Transverse colon (tissue), 4 donors: ENCODE data around the gene RAB11FIP3. TPM values are rescaled to one million over a fixed set of nuclear protein-coding genes. Genes with fewer than 3 reads are reported as not detected.

ENCODE experiments used
- DNase-seq: peaks from one replicate; pipeline ENCODE4 v3.0.0-alpha.2; 2019
- H3K27ac ChIP-seq, 4 donors: fragments of 200-600 bp; sonication (generic); 2 replicates each; pipeline ENCODE4 v1.5.1; 2016 to 2018; ENCODE audit warnings: inconsistent platforms in 4 of 4
- H3K27me3 ChIP-seq: fragments of 200-600 bp; sonication (generic); 2 replicates; pipeline ENCODE4 v1.5.1; 2017; ENCODE audit warnings: inconsistent platforms
- H3K36me3 ChIP-seq, 4 donors: fragments of 200-600 bp; sonication (generic); 2 replicates each; pipeline ENCODE4 v1.5.1; 2017 to 2019; ENCODE audit warnings: inconsistent platforms in 4 of 4
- H3K4me1 ChIP-seq, 4 donors: fragments of 200-600 bp; sonication (generic); 2 replicates each; pipeline ENCODE4 v1.5.1; 2017 to 2020; ENCODE audit warnings: inconsistent platforms in 4 of 4
- H3K4me3 ChIP-seq, 4 donors: fragments of 200-600 bp; sonication (generic); 1 replicate in 1 of 4; 2 replicates in 3 of 4; pipeline versions ENCODE4 v1.5.1 to v1.6.1; 2017 to 2019; ENCODE audit warnings: inconsistent platforms in 4 of 4
- H3K9me3 ChIP-seq, 2 donors: fragments of 200-600 bp; sonication (generic); 2 replicates each; pipeline ENCODE4 v1.5.1; 2017 to 2019; ENCODE audit warnings: inconsistent platforms in 2 of 2
- EP300 ChIP-seq: sonication (generic); formaldehyde crosslinking; IDR thresholded peaks from one replicate; pipeline ENCODE4 v1.6.1; 2017; ENCODE audit warnings: antibody characterized with exemption, low read depth
- POLR2A ChIP-seq: fragments of 450-650 bp; IDR thresholded peaks from one replicate; pipeline ENCODE4 v1.6.1; 2016; ENCODE audit warnings: antibody characterized with exemption, mild to moderate bottlenecking, moderate library complexity
- POLR2AphosphoS5 ChIP-seq, 3 donors: sonication (generic); formaldehyde crosslinking; IDR thresholded peaks; one replicate each; pipeline ENCODE4 v1.6.1; 2016; ENCODE audit warnings: antibody characterized with exemption in 3 of 3
- WGBS, 2 donors: methylation state at CpG; one replicate each; pipeline ENCODE4 v1.1.5; 2018; ENCODE audit warnings: low coverage in 1 of 2; 5-methylcytosine and 5-hydroxymethylcytosine counted together
- in situ Hi-C, 4 donors: fragments of 200-750 bp; cut with MboI; loops; one replicate each; pipeline versions ENCODE4 v1.15.0 to v1.15.1; 2017; ENCODE audit warnings: low sequenced_read_pairs in 3 of 4, low pct_ligation_motif_present in 1 of 4, low pct_unique_long_range_greater_than_20kb in 1 of 4
- intact Hi-C: fragments of 100-400 bp; cut with DNase I; formaldehyde crosslinking; loops from one replicate; pipeline ENCODE4 v1.15.1; 2023; ENCODE audit warnings: low total_unique reads
- total RNA-seq, 4 donors: library from RNA; depleted of rRNA; stranded (reverse); fragments of >200 nt; gene quantifications; one replicate each; pipeline ENCODE4 v1.1.0, GENCODE V29; 2016
- TF ChIP-seq, protein P1 (sequence below), 5 experiments: fragments of 200-600 bp in 3 of 5; fragments of 450-650 bp in 2 of 5; sonication (generic) in 3 of 5; IDR thresholded peaks; 1 replicate in 2 of 5; 2 replicates in 3 of 5; pipeline ENCODE4 v1.5.1; 2016 to 2017; ENCODE audit warnings: antibody characterized with exemption in 5 of 5, inconsistent platforms in 3 of 5, mild to moderate bottlenecking in 2 of 5, moderate library complexity in 1 of 5

Gene RAB11FIP3
- total RNA-seq, 4 donors from 2014 or later: 21.6 to 56.5 (median 42.2) TPM

DNA sequence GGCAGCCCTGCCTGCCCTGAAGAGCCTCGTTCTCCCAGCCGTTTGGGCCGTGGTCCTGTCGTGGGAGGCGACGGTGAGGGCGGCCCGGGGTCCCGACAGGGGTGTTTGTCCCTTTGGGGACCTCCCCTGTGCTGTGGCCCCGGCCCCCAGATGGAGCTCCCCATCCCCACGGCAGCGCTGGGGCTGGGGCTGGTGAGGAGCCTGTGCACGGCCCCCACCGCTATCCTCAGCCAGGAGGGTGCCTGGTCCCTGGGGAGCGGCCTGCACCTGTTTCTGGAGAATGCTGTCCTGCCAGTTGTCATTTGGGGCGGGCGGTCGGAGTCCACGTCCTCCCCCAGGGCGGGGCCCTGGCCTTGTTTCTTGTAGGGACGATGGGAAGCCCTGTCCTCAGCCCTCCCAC, 108.7 kb downstream of the RAB11FIP3 start:
- Histone ChIP-seq H3K4me1 (peaks cover 23 to 58% (median 48%) of the 10 kb centered on the region in 4 donors), H3K36me3 (no peaks in the 10 kb centered on the region), H3K4me3 (peak overlapping the region in 3 of 4 donors; percentile 21 to 49 (median 26)), H3K27me3 (no peaks in the 10 kb centered on the region), H3K9me3 (no peaks in the 10 kb centered on the region), H3K27ac (peak overlapping the region; percentile 87 to 94 (median 91))
- intact Hi-C loops (no loop called here), in situ Hi-C loops (no loop called here)
- DNase-seq: peak; percentile 87
- WGBS, 2 donors: 55% methylated on average over 21 of the region's 21 CpGs; no CpG with 5 or more reads in 1 of the 2 donors
- peak; percentile 51 for TF ChIP-seq POLR2A
- TF ChIP-seq EP300: no peak
- TF ChIP-seq POLR2AphosphoS5 (IDR thresholded peaks at IDR 0.05): peak; percentile 40 to 61 (median 49)
- TF ChIP-seq, protein P1, sequence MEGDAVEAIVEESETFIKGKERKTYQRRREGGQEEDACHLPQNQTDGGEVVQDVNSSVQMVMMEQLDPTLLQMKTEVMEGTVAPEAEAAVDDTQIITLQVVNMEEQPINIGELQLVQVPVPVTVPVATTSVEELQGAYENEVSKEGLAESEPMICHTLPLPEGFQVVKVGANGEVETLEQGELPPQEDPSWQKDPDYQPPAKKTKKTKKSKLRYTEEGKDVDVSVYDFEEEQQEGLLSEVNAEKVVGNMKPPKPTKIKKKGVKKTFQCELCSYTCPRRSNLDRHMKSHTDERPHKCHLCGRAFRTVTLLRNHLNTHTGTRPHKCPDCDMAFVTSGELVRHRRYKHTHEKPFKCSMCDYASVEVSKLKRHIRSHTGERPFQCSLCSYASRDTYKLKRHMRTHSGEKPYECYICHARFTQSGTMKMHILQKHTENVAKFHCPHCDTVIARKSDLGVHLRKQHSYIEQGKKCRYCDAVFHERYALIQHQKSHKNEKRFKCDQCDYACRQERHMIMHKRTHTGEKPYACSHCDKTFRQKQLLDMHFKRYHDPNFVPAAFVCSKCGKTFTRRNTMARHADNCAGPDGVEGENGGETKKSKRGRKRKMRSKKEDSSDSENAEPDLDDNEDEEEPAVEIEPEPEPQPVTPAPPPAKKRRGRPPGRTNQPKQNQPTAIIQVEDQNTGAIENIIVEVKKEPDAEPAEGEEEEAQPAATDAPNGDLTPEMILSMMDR (IDR thresholded peaks at IDR 0.05): no peak

DNA sequence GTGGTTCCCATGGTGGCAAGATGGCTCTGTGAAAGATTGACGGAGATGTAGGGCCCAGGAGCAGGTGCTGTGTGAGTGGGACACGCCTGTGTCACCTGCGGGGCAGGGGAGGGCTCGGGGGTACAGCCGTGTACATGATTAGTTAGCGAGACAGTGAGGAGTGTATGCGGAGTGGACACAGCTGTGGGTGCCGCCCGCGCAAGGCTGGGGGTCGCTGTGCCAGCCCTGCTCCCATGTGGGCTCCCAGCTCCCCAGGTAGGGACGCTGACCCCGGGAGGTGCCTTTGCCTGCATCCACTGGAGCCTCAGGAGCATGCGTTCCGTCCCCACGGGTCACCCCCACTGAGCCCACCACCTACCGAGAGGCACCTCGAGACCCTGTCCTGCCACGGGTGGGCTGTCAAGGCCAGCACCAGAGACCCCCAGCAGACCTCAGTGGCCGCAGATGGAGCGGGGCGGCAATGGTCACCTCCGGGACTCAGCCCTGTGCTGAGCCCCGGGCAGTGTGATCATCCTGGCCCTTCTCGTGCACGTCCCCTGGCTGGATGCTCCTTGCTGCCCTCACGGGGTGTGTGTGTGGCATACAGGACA, 109.5 kb downstream of the RAB11FIP3 start:
- H3K27me3 ChIP-seq: no peaks in the 10 kb centered on the region
- no peaks in the 10 kb centered on the region for H3K9me3 ChIP-seq
- peaks cover 14 to 50% (median 40%) of the 10 kb centered on the region in 4 donors for H3K4me1 ChIP-seq
- TF ChIP-seq, protein P1 (IDR thresholded peaks at IDR 0.05): peak in 1 of 5 experiments; percentile 31
- TF ChIP-seq EP300 (no peak), POLR2A (peak; percentile 64), POLR2AphosphoS5 (IDR thresholded peaks at IDR 0.05) (peak in 2 of 3 donors; percentile 61 to 72)
- H3K36me3 ChIP-seq: no peaks in the 10 kb centered on the region
- no peak for DNase-seq
- in situ Hi-C loops (no loop called here), intact Hi-C loops (no loop called here)
- H3K27ac ChIP-seq: peak overlapping the region; percentile 87 to 94 (median 91)
- H3K4me3 ChIP-seq: peak overlapping the region in 3 of 4 donors; percentile 21 to 49 (median 26)
- 72% methylated on average over 25 of the region's 27 CpGs; no CpG with 5 or more reads in 1 of the 2 donors for WGBS, 2 donors

DNA sequence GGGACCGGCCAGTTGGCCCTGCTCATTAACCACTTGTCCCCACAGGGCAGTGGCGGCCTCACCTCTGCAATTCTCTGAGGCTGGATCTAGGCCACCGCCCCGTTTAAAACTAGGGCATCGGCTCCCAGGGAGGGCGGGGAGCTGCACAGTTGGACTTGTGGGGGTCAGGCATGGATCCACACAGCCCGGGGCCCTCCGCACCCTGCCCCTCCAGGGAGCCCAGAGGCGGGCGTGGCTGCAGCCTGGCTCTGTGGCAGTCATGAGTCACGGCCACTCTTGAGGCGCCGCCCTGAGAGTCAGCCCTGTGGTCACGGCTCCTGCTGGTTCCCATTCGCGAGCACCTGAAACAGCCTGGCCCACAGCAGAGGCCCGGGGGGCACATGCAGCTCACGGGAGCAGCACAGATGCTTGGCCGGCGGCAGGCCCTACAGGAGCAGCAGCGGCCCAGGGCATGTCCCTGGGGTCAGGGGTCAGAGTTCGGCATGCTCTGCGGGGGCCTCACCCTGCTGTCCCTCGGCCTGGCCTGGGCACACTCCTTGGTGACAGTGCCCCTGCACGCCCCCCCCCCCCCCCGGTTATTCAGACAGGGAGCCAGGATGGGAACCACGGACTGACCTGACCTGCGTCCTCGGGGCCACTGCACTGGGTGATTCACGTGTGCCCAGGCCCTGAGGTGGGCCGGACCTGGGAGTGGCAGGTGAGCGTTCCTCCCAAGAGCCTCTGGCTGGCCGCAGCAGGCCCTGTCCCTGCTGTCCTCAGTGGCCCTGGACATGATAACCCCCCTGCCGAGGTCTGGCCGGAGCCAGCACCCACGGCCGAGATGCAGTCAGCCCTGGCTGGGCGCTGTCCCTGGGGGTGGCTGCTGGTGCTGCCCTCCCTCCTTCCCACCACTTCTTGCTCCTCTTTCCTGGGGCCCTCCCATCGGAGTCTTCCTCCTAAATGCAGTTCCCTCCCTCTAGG, 110.3 kb downstream of the RAB11FIP3 start:
- WGBS, 2 donors: 65 to 100% methylated on average over 1 to 31 of the region's 39 CpGs
- intact Hi-C loops: no loop called here
- TF ChIP-seq POLR2A: peak; percentile 19
- TF ChIP-seq EP300: no peak
- TF ChIP-seq POLR2AphosphoS5 (IDR thresholded peaks at IDR 0.05): peak in 1 of 3 donors; percentile 3
- TF ChIP-seq, protein P1 (IDR thresholded peaks at IDR 0.05): no peak
- Histone ChIP-seq H3K4me1 (peaks cover 9 to 42% (median 32%) of the 10 kb centered on the region in 4 donors), H3K4me3 (no peak overlapping the region), H3K27ac (peak overlapping the region; percentile 87 to 94 (median 91)), H3K27me3 (no peaks in the 10 kb centered on the region), H3K36me3 (no peaks in the 10 kb centered on the region), H3K9me3 (no peaks in the 10 kb centered on the region)
- in situ Hi-C loops: no loop called here
- peak; percentile 89 for DNase-seq

DNA sequence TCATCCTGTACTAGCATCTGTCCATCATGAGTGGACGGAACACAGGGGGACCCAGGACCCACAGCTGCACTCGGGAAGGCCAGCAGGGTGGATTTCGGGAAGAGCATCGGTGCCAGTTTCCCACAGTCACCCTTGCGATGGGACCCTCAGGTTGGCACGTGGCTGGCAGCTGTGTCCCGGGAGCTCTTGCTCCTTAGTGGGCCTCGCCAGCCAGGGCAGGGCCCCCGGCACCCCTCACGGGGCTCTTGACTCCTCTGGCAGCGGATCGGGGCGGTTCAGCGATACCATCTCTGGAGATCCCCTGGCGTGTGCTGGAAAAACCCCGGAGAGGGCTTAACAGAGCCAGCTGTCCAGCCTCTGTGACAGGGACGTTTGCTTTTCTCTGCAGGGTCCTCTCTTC, 111.3 kb downstream of the RAB11FIP3 start:
- H3K27me3 ChIP-seq: no peaks in the 10 kb centered on the region
- DNase-seq: no peak
- no peak overlapping the region for H3K4me3 ChIP-seq
- H3K9me3 ChIP-seq: no peaks in the 10 kb centered on the region
- in situ Hi-C loops: no loop called here
- TF ChIP-seq POLR2AphosphoS5 (IDR thresholded peaks at IDR 0.05): no peak
- TF ChIP-seq, protein P1 (IDR thresholded peaks at IDR 0.05): no peak
- no peak for TF ChIP-seq EP300
- TF ChIP-seq POLR2A: no peak
- peaks cover 5 to 32% (median 27%) of the 10 kb centered on the region in 4 donors for H3K4me1 ChIP-seq
- 92% methylated on average over 15 of the region's 17 CpGs; no CpG with 5 or more reads in 1 of the 2 donors for WGBS, 2 donors
- intact Hi-C loops: no loop called here
- H3K27ac ChIP-seq: no peak overlapping the region
- no peaks in the 10 kb centered on the region for H3K36me3 ChIP-seq
